ENCODE data around the gene UPK3A.

DNA sequence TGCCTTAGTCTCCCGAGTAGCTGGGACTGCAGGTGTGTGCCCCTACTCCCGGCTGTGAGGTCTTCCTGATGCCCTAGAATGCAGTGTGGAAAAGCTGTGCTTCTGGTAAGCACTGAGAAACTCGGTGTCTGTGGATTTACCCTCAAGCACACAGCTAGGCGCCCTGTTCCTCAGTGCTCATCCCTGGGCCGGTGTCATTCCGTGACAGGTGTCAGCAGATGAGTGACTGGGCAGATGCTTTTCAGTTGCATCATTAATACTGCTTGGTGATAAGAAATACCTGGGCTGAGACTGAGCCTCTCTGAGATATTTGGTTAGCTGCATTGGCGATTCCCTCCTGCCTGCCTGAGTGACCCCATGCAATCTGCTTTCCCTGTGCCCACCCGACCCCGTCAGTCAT, 46.7 kb downstream of the UPK3A start:
- TF ChIP-seq CTCF (IDR thresholded peaks at IDR 0.05) = no peak
- no peak for TF ChIP-seq POLR2AphosphoS5 (IDR thresholded peaks at IDR 0.05)
